ENCODE results near the gene PLEKHJ1. TPM values are rescaled to one million over a fixed set of nuclear protein-coding genes. Genes with fewer than 3 reads are reported as not detected.

The PLEKHJ1 gene, protein sequence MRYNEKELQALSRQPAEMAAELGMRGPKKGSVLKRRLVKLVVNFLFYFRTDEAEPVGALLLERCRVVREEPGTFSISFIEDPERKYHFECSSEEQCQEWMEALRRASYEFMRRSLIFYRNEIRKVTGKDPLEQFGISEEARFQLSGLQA
- total RNA-seq: 32.8 and 48.1 TPM in 2 replicates

GRCh38 chr19:2236314-2237050 is at the start of gene PLEKHJ1, which contains the start of gene SF3A2:
Gene PLEKHJ1, minus strand, starts transcription at chr19:2236329. Its CDS starts 81 bp downstream, at chr19:2236248.
Gene SF3A2, plus strand, starts transcription at chr19:2236824. Its CDS starts 6,595 bp downstream, at chr19:2243419.

DNA sequence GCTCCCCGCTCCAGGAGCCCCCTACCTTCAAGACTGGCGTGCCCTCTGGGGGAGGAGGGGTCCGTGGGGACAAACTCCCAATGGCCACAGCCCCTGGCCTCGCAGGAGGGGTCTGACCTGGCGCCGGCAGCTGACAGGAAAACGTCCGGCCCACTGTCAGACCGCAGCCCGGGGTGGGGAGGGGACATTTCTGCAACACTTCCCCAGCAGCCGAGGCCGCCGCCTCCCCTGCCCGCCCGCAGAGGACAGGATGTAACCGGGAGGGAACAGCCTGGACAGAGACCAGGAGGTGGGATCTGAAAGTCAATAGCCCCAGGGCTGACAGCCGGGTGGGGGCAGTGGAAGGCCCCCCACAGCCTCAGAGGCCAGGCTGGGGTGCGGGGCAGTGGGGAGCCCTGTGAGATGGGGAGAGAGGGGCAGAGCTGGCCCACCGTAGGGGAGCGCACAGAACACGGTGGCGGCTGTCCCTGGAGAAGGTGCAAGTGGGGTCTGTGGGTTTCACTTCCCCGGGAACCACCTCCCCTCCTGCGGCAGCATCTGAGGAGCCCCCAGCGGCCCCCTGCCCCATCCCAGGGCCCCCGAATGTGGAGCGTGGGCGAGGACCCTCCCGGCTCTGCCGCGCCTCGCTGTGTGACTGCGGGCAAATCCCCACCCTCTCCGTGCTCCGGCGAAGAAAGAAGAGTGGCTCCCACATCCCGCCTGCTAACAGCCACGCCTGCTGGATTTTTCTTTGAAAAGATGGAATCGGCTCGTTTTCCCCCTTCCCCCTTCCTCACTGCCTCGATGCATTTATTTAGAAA is 46.1 kb upstream of the PLEKHJ1 start, which contains the start of gene PEAK3:
Gene PEAK3 (minus strand): TSS at position 114 of the 800 bp plus-strand sequence. CDS start 1,244 bp downstream, outside the sequence.

DNA sequence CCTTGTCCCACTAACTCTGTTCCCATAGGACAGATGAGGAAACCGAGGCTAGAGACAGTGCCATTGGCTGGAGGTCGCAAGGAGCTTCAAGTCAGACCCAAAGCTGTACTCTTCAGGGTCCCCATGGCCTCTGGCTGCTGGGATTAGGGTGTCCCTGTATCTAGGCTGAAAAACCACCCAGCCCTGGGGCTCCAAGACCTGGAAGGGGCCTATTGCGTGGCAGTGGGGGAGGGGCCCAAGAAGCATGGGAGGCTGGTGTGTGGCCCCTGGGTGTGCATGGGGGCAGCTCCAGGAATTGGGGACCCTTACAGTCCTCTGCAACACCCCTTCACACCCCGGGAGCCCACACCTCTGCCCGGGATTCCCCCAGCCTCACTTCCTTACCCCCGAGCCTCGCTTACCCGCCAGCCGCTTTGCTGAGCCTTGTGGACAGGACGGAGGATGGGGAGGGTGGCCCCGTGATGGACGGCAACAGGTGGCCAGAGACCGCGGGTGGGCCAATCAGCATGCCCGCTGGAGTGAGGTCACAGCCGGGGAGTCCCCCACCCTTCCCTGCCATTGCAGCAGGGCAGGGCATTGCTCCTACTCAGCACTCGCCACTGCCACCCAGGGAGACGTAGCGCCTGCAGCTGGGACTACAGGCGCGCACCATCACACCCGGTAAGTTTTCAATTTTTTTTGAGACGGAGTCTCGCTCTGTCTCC is 20.0 kb upstream of the PLEKHJ1 start, which contains the start of gene JSRP1:
Gene JSRP1 (minus strand): TSS at position 436 of the 704 bp plus-strand sequence. CDS start 1,103 bp downstream, outside the sequence.

DNA sequence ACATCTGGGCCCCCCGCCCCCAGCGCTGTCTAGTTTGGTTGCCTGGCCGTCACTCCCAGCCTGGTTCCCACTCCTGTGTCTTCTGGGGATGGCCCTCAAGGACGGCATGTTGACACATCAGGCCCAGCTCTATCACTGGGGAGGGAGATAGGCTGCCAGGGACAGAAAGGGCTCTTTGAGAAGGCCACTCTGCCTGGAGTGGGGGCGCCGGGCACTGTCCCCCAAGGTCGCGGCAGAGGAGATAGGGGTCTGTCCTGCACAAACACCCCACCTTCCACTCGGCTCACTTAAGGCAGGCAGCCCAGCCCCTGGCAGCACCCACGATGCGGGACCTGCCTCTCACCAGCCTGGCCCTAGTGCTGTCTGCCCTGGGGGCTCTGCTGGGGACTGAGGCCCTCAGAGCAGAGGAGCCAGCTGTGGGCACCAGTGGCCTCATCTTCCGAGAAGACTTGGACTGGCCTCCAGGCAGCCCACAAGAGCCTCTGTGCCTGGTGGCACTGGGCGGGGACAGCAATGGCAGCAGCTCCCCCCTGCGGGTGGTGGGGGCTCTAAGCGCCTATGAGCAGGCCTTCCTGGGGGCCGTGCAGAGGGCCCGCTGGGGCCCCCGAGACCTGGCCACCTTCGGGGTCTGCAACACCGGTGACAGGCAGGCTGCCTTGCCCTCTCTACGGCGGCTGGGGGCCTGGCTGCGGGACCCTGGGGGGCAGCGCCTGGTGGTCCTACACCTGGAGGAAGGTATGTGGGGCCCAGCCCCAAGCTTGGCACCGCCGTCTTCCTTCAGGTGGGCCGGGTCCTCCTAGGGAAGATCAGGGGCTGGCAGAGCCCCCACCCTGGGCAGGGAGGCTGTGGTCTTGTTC is 13.1 kb upstream of the PLEKHJ1 start, which contains the start of gene AMH:
Gene AMH (plus strand): TSS at position 314 of the 857 bp plus-strand sequence. CDS start 10 bp downstream, at position 324.

Other genes with a start within 250 kb of the PLEKHJ1 start
- 55.0 and 66.6 TPM in 2 replicates for gene BTBD2, start 220.6 kb downstream of the PLEKHJ1 start, total RNA-seq
- 77.2 and 206 TPM in 2 replicates for gene MKNK2, start 185.1 kb downstream of the PLEKHJ1 start, total RNA-seq
- gene MOB3A, start 140.0 kb downstream of the PLEKHJ1 start, total RNA-seq: 12.1 and 19.2 TPM in 2 replicates
- 1.7 and 1.9 TPM in 2 replicates for gene IZUMO4, start 139.4 kb downstream of the PLEKHJ1 start, total RNA-seq
- 69.8 and 80.8 TPM in 2 replicates for gene AP3D1, start 84.8 kb downstream of the PLEKHJ1 start, total RNA-seq
- gene DOT1L, start 72.4 kb downstream of the PLEKHJ1 start, total RNA-seq: 2.5 and 5.8 TPM in 2 replicates
- 24.6 and 27.6 TPM in 2 replicates for gene SF3A2, start 495 bp upstream of the PLEKHJ1 start, total RNA-seq
- gene AMH, start 13.0 kb upstream of the PLEKHJ1 start, total RNA-seq: 0.16 and 0.17 TPM in 2 replicates
- gene JSRP1, start 20.1 kb upstream of the PLEKHJ1 start, total RNA-seq: not detected in 2 replicates
- not detected in 2 replicates for gene PEAK3, start 45.8 kb upstream of the PLEKHJ1 start, total RNA-seq
- not detected in 2 replicates for gene LINGO3, start 71.8 kb upstream of the PLEKHJ1 start, total RNA-seq
- 93.1 and 119 TPM in 2 replicates for gene LSM7, start 92.3 kb upstream of the PLEKHJ1 start, total RNA-seq
- 27.9 and 33.4 TPM in 2 replicates for gene SPPL2B, start 92.4 kb upstream of the PLEKHJ1 start, total RNA-seq
- gene TMPRSS9, start 123.9 kb upstream of the PLEKHJ1 start, total RNA-seq: not detected in 2 replicates
- 41.2 and 43.8 TPM in 2 replicates for gene TIMM13, start 191.3 kb upstream of the PLEKHJ1 start, total RNA-seq
- gene LMNB2, start 220.6 kb upstream of the PLEKHJ1 start, total RNA-seq: 51.1 and 54.7 TPM in 2 replicates
- gene GADD45B, start 239.8 kb upstream of the PLEKHJ1 start, total RNA-seq: 17.9 and 19.5 TPM in 2 replicates

Measured in bronchial smooth muscle cell (primary cell).